IPS DF 4.7 (cell line): Measurements from ENCODE around the gene RALGAPA2.

Source experiments
- DNase-seq: peaks from one replicate; pipeline ENCODE4 v3.0.0-alpha.2; 2013; ENCODE audit warnings: low spot score; ENCODE audit errors: extremely low read depth

RALGAPA2 gene

DNA sequence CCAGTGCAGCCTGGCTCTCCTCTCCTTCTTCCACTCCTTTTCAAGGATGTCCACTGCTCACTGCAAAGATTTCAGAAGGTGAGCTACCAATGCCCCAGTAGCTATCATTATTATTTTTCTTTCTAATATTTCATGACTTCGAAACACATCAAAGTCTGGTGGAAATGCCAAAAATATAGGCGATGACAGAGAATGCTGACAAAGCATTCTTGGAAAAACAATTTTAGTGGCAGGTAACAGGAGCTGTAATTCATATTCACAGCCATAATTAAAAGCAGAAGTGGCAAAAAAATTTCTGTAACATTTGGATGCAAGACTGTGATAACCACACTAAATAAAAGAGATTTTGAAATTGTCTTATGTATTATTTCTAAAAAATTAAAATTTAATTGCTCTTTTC is 133.6 kb downstream of the RALGAPA2 start:
- no peak for DNase-seq

GRCh38 chr20:20573797-20574196 is 138.6 kb downstream of the RALGAPA2 start:
- no peak for DNase-seq

GRCh38 chr20:20571068-20571780 is 141.2 kb downstream of the RALGAPA2 start:
- DNase-seq: no peak

DNA sequence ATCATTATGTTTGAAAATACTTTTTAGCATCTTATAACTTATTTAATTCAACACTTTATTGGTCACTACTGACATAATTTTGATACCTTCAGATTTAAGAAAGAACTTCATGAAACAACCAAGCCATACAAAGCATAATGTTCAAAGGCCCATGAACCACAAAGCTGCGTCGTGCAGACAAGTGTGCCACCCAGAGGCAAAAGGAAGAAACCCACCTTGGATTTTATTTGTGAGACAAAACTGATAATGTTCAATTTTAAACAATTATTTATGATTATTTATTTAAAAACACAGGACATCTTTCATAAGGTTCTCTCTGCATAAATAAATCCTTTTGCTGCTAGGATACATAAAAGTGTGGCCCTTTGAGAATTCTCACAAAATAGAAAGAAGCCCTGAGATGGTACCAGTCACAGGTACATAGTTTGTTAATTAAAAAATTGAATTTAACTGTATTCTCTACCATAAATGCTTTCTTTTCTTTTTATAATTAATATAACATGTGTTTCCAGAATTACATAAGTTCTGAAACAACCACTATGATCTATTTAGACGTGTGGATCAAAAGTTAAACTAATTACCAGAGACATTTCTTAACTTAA is 143.7 kb downstream of the RALGAPA2 start:
- no peak for DNase-seq

DNA sequence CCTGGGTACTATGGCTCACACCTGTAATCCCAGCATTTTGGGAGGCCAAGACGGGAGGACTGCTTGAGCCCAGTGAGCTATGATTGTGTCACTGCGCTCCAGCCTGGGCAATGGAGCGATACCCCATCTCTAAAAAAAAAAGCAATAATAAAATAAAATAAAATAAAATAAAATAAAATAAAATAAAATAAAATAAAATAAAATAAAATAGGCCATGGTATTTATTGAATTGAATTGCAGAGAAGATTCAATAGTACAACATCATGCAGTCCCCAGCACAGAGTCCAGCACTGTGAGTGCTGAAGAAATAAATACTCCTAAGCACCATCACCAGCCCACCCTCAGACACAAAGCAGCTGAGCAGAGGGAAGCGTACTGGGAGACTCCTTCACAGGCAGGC is 144.7 kb downstream of the RALGAPA2 start:
- no peak for DNase-seq

GRCh38 chr20:20566516-20566915 is 145.9 kb downstream of the RALGAPA2 start:
- no peak for DNase-seq

GRCh38 chr20:20564279-20564678 is 148.2 kb downstream of the RALGAPA2 start:
- no peak for DNase-seq

DNA sequence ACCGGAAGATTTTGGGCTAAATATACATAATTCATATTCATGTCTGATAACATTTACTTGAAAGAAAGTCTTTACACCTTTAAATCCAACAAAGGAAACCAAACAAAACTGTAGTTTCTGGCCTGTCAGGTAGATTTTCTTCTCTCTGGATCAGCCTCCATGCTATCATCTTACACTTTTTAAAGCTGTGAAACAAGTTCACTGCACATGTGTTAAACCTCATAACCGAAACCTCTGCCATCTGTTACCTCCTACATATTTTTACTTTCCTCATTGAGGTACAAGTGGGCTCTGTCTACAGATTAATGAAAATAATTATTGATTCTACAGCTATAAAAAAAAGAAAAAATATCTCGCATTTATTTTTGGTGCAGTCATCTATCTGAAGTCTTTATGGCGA is 149.9 kb downstream of the RALGAPA2 start:
- no peak for DNase-seq

- DNase-seq: no peak
Measured at GRCh38 chr20:20561841-20562240, 150.6 kb downstream of the RALGAPA2 start.

GRCh38 chr20:20561172-20561571 is 151.3 kb downstream of the RALGAPA2 start:
- DNase-seq: no peak

GRCh38 chr20:20557406-20557805 is 155.0 kb downstream of the RALGAPA2 start:
- no peak for DNase-seq

- DNase-seq: no peak
Measured at GRCh38 chr20:20555838-20556237, 156.6 kb downstream of the RALGAPA2 start.

DNA sequence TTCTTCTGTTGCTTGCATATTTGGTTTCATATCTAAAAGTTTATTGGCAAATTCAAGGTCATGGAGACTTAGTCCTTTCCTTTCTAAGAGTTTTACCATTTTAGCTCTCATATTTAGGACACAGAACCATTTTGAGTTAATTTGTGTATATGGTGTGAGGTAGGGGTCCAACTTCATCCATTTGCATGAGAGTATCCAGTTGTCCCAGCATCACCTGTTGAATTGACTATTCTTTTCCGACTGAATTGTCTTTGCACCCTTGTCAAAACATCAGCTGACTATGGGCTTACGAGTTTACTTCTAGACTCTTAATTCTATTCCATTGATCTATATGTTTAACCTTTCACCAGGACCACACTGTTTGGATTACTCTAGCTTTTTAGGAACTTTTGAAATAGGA is 157.5 kb downstream of the RALGAPA2 start:
- DNase-seq: no peak

DNA sequence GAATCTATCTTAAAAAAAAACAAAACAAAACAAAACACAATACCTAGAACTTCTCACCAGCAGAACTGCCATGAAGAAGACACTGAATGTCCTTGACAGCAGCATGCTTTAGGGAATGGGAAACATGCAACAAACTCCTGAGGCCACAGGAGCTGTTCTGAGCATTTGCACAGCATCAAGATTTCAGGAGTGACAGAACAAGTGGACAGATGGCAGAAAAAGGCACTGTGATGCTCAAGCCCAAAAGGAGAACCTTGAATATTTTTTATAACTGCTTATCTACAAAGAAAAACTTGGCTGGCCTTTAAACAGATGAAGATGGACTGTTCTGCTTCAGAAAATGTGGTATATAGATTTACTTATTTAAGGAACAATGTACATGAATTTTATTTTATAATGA is 158.9 kb downstream of the RALGAPA2 start:
- DNase-seq: no peak

- DNase-seq: no peak
Measured at GRCh38 chr20:20552076-20552475, 160.4 kb downstream of the RALGAPA2 start.

DNA sequence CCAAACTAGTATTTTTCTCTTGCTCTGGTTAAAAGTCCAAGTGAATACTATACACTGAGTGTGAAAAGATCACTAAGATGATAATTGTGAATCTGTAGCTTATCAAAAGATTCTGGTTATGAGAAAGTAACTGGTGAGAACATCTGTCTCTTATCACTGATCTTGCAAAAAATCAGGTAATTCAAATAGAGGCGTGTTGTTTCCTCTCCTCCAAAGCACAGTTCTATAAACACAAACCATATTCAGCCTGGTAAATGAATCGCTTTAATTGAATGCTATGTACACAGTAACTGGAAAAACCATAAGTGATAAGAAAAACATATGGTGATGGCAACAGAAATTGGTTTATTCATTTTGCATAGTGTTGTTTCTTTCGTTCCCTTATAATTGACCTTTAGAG is 161.0 kb downstream of the RALGAPA2 start:
- no peak for DNase-seq

DNA sequence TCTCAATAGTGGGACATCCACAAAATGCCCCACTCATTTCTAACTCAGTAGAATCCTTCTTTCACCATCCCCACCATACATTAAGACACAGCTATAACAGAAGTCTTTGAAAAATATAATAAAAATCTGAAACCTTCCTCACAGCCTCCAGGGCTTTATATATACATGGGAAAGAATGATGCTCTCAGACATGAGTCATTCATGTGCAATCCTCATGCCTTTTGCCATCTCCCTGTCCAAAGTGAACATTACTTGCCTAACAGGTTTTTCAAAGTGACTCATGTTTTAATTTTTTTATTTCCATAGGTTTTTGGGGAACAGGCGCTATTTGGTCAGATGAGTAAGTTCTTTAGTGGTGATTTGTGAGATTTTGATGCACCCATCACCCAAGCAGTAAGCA is 162.7 kb downstream of the RALGAPA2 start:
- no peak for DNase-seq

GRCh38 chr20:20549267-20549612 is 163.2 kb downstream of the RALGAPA2 start:
- DNase-seq: no peak

- DNase-seq: no peak
Measured at GRCh38 chr20:20548527-20549266, 163.7 kb downstream of the RALGAPA2 start.

DNA sequence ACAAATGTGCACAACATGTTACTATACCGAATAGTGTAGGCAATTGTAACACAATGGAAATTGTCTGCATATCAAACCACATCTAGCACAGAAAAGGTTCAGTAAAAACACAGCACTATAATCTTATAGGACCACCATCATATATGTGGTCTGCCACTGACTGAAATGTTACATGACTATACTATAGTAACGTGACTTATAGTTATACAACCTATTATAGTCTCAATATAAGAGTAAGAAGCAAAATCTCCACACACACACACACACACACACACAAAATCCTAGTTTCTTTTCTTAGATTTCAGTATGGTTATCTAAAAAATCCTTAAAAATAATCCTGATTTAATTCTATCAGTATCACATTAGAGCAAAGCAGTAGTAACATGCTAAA is 164.6 kb downstream of the RALGAPA2 start:
- DNase-seq: no peak

DNA sequence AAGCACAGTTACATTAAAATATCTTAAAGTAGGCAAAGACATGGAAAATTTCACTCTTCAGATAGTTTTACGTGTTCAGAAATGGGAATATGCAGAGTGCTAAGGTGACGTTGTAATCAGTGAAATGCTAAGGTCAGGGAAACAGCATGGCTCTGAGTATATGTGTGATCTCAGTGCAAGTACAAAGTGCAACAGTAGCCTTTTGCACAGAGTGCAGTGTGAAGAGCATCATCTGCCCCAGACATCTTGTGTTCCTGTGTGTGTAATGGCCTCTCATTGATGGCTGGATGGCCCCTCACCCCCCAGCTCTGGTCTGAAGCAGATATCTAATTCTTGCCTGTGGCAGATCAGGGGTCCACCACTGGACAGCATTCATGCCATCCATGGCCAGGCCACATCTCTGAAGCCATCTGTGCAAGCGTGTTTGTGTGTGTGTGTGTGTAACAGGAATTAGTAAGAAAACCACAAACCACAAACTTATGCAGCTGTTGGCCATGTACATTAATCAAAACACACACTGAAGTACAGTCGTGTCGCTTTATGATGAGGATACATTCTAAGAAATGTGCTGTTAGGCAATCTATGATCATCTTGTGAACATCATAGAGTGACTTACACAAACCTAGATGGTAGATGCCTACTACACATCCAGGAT is 165.1 kb downstream of the RALGAPA2 start:
- DNase-seq: no peak

DNA sequence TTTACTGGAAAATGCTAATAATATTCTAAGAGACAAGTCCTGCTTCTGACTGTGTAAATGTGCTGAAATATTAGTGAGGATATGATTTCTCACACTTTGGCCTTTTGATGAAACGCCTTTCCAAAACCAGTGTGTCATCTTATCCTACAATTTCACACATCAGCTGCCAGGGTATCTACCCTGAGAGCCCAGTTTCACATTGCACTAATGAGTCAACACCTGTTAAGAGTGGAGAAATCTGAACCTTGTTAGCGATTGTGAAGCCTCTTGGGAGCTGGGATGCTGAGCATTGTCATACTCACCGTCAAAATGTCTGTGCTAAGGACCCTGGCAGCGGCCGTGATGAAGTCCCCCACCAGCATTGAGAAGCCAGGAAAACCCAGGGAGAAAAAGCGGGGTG is 166.0 kb downstream of the RALGAPA2 start:
- DNase-seq: no peak
